ENCODE data around the gene TTLL5.

DNA sequence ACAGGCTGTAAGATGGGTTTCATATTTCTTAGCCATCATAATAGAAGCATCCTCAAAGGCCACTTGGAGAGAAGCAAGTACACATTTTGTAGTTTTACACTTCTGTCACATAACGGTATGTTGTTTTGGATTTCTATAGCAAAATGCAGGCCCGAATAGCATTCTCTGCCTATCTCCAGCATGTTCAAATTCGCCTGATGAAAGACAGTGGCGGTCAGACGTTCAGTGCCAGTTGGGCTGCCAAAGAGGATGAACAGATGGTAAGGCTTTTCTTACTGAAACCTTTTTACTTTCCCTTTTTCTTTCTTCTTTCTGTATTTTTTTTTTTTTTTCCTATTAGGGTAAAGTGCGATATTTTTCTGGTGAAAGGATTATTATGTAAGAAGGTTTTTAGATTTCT lies 110.5 kb downstream of the TTLL5 start:
- TF ChIP-seq, protein P1, sequence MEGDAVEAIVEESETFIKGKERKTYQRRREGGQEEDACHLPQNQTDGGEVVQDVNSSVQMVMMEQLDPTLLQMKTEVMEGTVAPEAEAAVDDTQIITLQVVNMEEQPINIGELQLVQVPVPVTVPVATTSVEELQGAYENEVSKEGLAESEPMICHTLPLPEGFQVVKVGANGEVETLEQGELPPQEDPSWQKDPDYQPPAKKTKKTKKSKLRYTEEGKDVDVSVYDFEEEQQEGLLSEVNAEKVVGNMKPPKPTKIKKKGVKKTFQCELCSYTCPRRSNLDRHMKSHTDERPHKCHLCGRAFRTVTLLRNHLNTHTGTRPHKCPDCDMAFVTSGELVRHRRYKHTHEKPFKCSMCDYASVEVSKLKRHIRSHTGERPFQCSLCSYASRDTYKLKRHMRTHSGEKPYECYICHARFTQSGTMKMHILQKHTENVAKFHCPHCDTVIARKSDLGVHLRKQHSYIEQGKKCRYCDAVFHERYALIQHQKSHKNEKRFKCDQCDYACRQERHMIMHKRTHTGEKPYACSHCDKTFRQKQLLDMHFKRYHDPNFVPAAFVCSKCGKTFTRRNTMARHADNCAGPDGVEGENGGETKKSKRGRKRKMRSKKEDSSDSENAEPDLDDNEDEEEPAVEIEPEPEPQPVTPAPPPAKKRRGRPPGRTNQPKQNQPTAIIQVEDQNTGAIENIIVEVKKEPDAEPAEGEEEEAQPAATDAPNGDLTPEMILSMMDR (conservative IDR thresholded peaks at IDR 0.05 in 1 of 2, IDR thresholded peaks at IDR 0.05 in 1 of 2; ENCODE audit: extremely low read depth in 1 of 2, insufficient read depth in 1 of 2, low read depth in 1 of 2, low read length in 2 of 2) = no peak
- TF ChIP-seq EZH2 (IDR thresholded peaks at IDR 0.05; ENCODE audit: borderline replicate concordance, low read length) = no peak
